ENCODE results near the gene SRR. TPM values are rescaled to one million over a fixed set of nuclear protein-coding genes. Genes with fewer than 3 reads are reported as not detected.

The SRR gene
- total and polyA plus RNA-seq, 4 donors, result 2.9 to 10.3 (median 4.3) TPM

- Histone ChIP-seq H3K27ac (ENCODE audit: low read depth in 1 of 2, low read length in 2 of 2) (no peak overlapping the region), H3K36me3 (ENCODE audit: control insufficient read depth in 4 of 4, insufficient read depth in 3 of 4, low read depth in 1 of 4, low read length in 3 of 4) (peaks cover 0 to 30% (median 4%) of the 10 kb centered on the region in 4 donors), H3K4me3 (ENCODE audit: low read depth in 1 of 3, low read length in 3 of 3) (no peak overlapping the region), H3K9me3 (ENCODE audit: control insufficient read depth in 4 of 4, low read length in 3 of 4) (no peaks in the 10 kb centered on the region), H3K9ac (ENCODE audit: low read depth in 1 of 2, low read length in 2 of 2) (no peak overlapping the region), H3K4me1 (ENCODE audit: control insufficient read depth in 4 of 4, insufficient read depth in 4 of 4, low read length in 3 of 4) (no peaks in the 10 kb centered on the region), H3K27me3 (ENCODE audit: control insufficient read depth in 4 of 4, insufficient read depth in 4 of 4, low read length in 3 of 4) (no peaks in the 10 kb centered on the region)
- 98% methylated on average over 19 of the region's 19 CpGs for WGBS
- DNase-seq (ENCODE audit: low spot score), result no peak
- TF ChIP-seq MAX (IDR thresholded peaks at IDR 0.05) (no peak), HNF4A (conservative IDR thresholded peaks at IDR 0.05) (no peak), GABPA (IDR thresholded peaks at IDR 0.05 in 1 of 2, conservative IDR thresholded peaks at IDR 0.05 in 1 of 2) (no peak), RAD21 (IDR thresholded peaks at IDR 0.05) (no peak), JUND (IDR thresholded peaks at IDR 0.05) (no peak), SP1 (IDR thresholded peaks at IDR 0.05) (no peak), RXRA (IDR thresholded peaks at IDR 0.05) (no peak), TAF1 (conservative IDR thresholded peaks at IDR 0.05) (no peak), FOXA1 (IDR thresholded peaks at IDR 0.05) (no peak), ZBTB33 (IDR thresholded peaks at IDR 0.05) (no peak), EGR1 (IDR thresholded peaks at IDR 0.05; ENCODE audit: low read depth in 2 of 2) (no peak), REST (IDR thresholded peaks at IDR 0.05) (no peak), HNF4G (IDR thresholded peaks at IDR 0.05) (no peak), FOXA2 (IDR thresholded peaks at IDR 0.05) (no peak), ATF3 (IDR thresholded peaks at IDR 0.05) (no peak), NR2F2 (IDR thresholded peaks at IDR 0.05) (no peak)
Observed at GRCh38 chr17:2362416-2362815, 58.7 kb downstream of the SRR start.

GRCh38 chr17:2362881-2363280 lies 59.1 kb downstream of the SRR start:
- no peak overlapping the region for H3K4me3 ChIP-seq (ENCODE audit: low read depth in 1 of 3, low read length in 3 of 3)
- 97% methylated on average over 14 of the region's 14 CpGs for WGBS
- peaks cover under 1 to 30% (median 4%) of the 10 kb centered on the region in 4 donors for H3K36me3 ChIP-seq (ENCODE audit: control insufficient read depth in 4 of 4, insufficient read depth in 3 of 4, low read depth in 1 of 4, low read length in 3 of 4)
- TF ChIP-seq REST (IDR thresholded peaks at IDR 0.05), result no peak
- H3K4me1 ChIP-seq (ENCODE audit: control insufficient read depth in 4 of 4, insufficient read depth in 4 of 4, low read length in 3 of 4), result no peaks in the 10 kb centered on the region
- no peaks in the 10 kb centered on the region for H3K9me3 ChIP-seq (ENCODE audit: control insufficient read depth in 4 of 4, low read length in 3 of 4)
- no peak overlapping the region for H3K9ac ChIP-seq (ENCODE audit: low read depth in 1 of 2, low read length in 2 of 2)
- no peaks in the 10 kb centered on the region for H3K27me3 ChIP-seq (ENCODE audit: control insufficient read depth in 4 of 4, insufficient read depth in 4 of 4, low read length in 3 of 4)
- H3K27ac ChIP-seq (ENCODE audit: low read depth in 1 of 2, low read length in 2 of 2), result no peak overlapping the region
- DNase-seq (ENCODE audit: low spot score), result no peak
